HL-60 (cell line): ENCODE data around the gene COMMD3.

Experiments used
- DNase-seq, 2 experiments: peaks; one replicate each; pipeline ENCODE4 v3.0.0-alpha.2; 2010 to 2020; ENCODE audit warnings: low read depth in 1 of 2, low spot score in 1 of 2
- H3K27ac ChIP-seq: fragments of 250-450 bp; sonication (Bioruptor Pico); replicated peaks from 2 replicates; pipeline ENCODE4 v1.5.1; 2020; ENCODE audit warnings: mild to moderate bottlenecking, moderate library complexity
- H3K27me3 ChIP-seq: fragments of 250-450 bp; sonication (Bioruptor Pico); 2 replicates; pipeline ENCODE4 v1.5.1; 2021; ENCODE audit warnings: mild to moderate bottlenecking, moderate library complexity; ENCODE audit not compliant: insufficient read depth, poor library complexity, severe bottlenecking
- H3K4me3 ChIP-seq: replicated peaks from 2 replicates; pipeline ENCODE4 v1.5.1; 2011; ENCODE audit warnings: mild to moderate bottlenecking, control low read depth, low read length; ENCODE audit not compliant: insufficient read depth
- GABPA ChIP-seq: IDR thresholded peaks from 2 replicates; pipeline ENCODE4 v1.6.1; 2012; ENCODE audit warnings: low read depth
- POLR2AphosphoS5 ChIP-seq: IDR thresholded peaks from 2 replicates; pipeline ENCODE4 v1.6.1; 2012; ENCODE audit warnings: low read depth
- SPI1 ChIP-seq: IDR thresholded peaks from 2 replicates; pipeline ENCODE4 v1.6.1; 2012; ENCODE audit warnings: low read depth, mild to moderate bottlenecking, borderline replicate concordance
- TF ChIP-seq, protein P1 (sequence below): IDR thresholded peaks from one replicate; pipeline ENCODE4 v1.5.1; 2011; ENCODE audit warnings: low read length, control low read depth, inconsistent platforms; ENCODE audit not compliant: insufficient read depth
- TF ChIP-seq, protein P2 (sequence below): IDR thresholded peaks from 2 replicates; pipeline ENCODE4 v1.6.1; 2012; ENCODE audit warnings: low read depth; ENCODE audit not compliant: insufficient replicate concordance

The COMMD3 gene

DNA sequence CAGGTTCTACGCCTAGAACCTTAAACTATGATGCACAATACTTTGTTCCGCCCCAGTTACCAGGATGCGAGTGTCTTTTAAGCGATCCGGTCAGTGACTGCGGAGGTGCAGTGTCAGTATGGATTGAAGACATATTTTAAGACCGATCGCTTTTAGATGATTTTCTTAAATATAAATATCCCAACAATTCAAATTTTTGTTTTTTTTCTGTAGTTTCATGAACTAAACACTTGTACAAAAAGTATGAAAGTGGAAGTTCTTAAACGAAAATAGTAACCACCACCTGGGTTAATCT, 835 bp downstream of the COMMD3 start:
- peaks cover 1% of the 10 kb centered on the region for H3K27me3 ChIP-seq
- no peak for DNase-seq

DNA sequence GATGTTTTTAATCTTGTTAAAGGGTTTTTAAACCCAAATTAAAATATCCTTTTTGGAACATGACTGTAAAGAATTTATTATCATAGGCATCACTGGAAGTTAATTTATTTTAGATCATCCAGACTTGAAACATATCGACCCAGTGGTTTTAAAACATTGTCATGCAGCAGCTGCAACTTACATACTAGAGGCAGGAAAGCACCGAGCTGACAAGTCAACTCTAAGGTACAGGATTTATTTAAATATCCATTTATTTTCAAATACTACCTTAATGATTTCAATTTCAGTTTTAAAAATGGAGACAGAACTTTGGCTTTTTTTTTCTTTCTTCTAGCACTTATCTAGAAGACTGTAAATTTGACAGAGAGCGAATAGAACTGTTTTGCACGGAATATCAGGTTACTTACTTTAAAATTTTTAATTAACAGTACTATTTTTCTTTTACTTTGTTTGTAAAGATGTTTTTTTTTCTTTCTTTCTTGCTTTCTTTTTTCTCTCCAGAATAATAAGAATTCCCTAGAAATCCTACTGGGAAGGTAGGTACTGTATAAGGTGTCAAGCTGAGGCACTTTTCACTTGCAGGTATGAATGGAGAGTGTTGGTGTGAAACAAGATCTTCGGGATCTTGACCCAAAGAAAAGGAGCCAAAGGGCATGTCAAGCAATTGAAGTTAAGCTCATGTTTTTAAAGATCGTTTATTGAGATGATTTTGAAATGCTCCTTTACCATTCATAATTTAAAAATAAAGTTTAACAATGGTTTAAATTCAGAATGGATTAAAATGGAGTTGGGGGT, 1.8 kb downstream of the COMMD3 start:
- H3K27ac ChIP-seq = no peak overlapping the region
- H3K4me3 ChIP-seq = no peak overlapping the region
- H3K27me3 ChIP-seq = peaks cover 5% of the 10 kb centered on the region
- TF ChIP-seq GABPA (no peak), POLR2AphosphoS5 (no peak), SPI1 (no peak)
- TF ChIP-seq, protein P1, sequence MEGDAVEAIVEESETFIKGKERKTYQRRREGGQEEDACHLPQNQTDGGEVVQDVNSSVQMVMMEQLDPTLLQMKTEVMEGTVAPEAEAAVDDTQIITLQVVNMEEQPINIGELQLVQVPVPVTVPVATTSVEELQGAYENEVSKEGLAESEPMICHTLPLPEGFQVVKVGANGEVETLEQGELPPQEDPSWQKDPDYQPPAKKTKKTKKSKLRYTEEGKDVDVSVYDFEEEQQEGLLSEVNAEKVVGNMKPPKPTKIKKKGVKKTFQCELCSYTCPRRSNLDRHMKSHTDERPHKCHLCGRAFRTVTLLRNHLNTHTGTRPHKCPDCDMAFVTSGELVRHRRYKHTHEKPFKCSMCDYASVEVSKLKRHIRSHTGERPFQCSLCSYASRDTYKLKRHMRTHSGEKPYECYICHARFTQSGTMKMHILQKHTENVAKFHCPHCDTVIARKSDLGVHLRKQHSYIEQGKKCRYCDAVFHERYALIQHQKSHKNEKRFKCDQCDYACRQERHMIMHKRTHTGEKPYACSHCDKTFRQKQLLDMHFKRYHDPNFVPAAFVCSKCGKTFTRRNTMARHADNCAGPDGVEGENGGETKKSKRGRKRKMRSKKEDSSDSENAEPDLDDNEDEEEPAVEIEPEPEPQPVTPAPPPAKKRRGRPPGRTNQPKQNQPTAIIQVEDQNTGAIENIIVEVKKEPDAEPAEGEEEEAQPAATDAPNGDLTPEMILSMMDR = no peak
- TF ChIP-seq, protein P2, sequence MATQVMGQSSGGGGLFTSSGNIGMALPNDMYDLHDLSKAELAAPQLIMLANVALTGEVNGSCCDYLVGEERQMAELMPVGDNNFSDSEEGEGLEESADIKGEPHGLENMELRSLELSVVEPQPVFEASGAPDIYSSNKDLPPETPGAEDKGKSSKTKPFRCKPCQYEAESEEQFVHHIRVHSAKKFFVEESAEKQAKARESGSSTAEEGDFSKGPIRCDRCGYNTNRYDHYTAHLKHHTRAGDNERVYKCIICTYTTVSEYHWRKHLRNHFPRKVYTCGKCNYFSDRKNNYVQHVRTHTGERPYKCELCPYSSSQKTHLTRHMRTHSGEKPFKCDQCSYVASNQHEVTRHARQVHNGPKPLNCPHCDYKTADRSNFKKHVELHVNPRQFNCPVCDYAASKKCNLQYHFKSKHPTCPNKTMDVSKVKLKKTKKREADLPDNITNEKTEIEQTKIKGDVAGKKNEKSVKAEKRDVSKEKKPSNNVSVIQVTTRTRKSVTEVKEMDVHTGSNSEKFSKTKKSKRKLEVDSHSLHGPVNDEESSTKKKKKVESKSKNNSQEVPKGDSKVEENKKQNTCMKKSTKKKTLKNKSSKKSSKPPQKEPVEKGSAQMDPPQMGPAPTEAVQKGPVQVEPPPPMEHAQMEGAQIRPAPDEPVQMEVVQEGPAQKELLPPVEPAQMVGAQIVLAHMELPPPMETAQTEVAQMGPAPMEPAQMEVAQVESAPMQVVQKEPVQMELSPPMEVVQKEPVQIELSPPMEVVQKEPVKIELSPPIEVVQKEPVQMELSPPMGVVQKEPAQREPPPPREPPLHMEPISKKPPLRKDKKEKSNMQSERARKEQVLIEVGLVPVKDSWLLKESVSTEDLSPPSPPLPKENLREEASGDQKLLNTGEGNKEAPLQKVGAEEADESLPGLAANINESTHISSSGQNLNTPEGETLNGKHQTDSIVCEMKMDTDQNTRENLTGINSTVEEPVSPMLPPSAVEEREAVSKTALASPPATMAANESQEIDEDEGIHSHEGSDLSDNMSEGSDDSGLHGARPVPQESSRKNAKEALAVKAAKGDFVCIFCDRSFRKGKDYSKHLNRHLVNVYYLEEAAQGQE = no peak
- DNase-seq = no peak

More for the DNA sequence above, 835 bp downstream of the COMMD3 start:
- TF ChIP-seq GABPA (no peak), SPI1 (no peak), POLR2AphosphoS5 (no peak)
- TF ChIP-seq, protein P2 = no peak
- TF ChIP-seq, protein P1 = no peak
- H3K27ac ChIP-seq = peak overlapping the region; percentile 95
- H3K4me3 ChIP-seq = peak overlapping the region; percentile 54

GRCh38 chr10:22318772-22319171, 2.6 kb downstream of the COMMD3 start:
- DNase-seq = no peak
- Histone ChIP-seq H3K4me3 (no peak overlapping the region), H3K27ac (no peak overlapping the region), H3K27me3 (peaks cover 5% of the 10 kb centered on the region)
- TF ChIP-seq, protein P2 = no peak
- no peak for TF ChIP-seq GABPA
- no peak for TF ChIP-seq SPI1
- TF ChIP-seq POLR2AphosphoS5 = no peak
- TF ChIP-seq, protein P1 = no peak
